HepG2 (cell line): Measurements from ENCODE around the gene ZNF91. TPM values are rescaled to one million over a fixed set of nuclear protein-coding genes. Genes with fewer than 3 reads are reported as not detected.

Source experiments
- ATAC-seq: fragments of 200-7000 bp; cut with Tn5 transposase; 3 replicates; pipeline ENCODE4 v1.9.1; 2020; ENCODE audit warnings: mild to moderate bottlenecking, moderate library complexity
- BruUV-seq: library from RNA; stranded (reverse); fragments of 400-500 nt; replicated peaks from 2 replicates; lab custom pipeline; 2021; lab: Mats Ljungman, UMichigan
- CTCF ChIA-PET: fragments of 300-600 bp; formaldehyde crosslinking; extraction: SDS; loops from one replicate; lab custom pipeline; 2021; ENCODE audit warnings: low total read pairs, inconsistent platforms, low intra/inter-chr PET ratio; lab: Yijun Ruan, JAX
- POLR2A ChIA-PET: fragments of 350-600 bp; sonication (Branson Sonifier 250); formaldehyde crosslinking; loops from one replicate; lab custom pipeline; 2020; ENCODE audit warnings: antibody characterized with exemption, inconsistent platforms; lab: Yijun Ruan, JAX
- DNase-seq: peaks from one replicate; pipeline ENCODE4 v3.0.0-alpha.2; 2015; ENCODE audit warnings: low spot score
- FAIRE-seq: peaks from 3 replicates; lab custom pipeline; 2011; peaks lifted over from hg19 to GRCh38; lab: Jason Lieb, UNC
- H2AFZ ChIP-seq: one replicate; pipeline ENCODE4 v1.6.1; 2011; ENCODE audit warnings: low read length, inconsistent platforms
- H3K27ac ChIP-seq: fragments of 300-600 bp; 3 replicates; pipeline ENCODE4 v1.8.0; 2011; ENCODE audit warnings: mixed run types, mild to moderate bottlenecking, mixed read lengths, low read length, inconsistent platforms; ENCODE audit not compliant: insufficient read depth; ENCODE audit errors: extremely low read length
- H3K27me3 ChIP-seq, 2 experiments: fragments of 200-600 bp in 1 of 2; 2 replicates in 1 of 2; 3 replicates in 1 of 2; pipeline versions ENCODE4 v1.6.0 to v1.8.0; 2011; ENCODE audit warnings: low read length in 2 of 2, mild to moderate bottlenecking in 2 of 2, moderate library complexity in 2 of 2, inconsistent platforms in 1 of 2; ENCODE audit not compliant: insufficient read depth in 2 of 2, control insufficient read depth in 1 of 2
- H3K36me3 ChIP-seq, 2 experiments: fragments of 200-600 bp in 1 of 2; replicated peaks in 1 of 2; 2 replicates in 1 of 2; 3 replicates in 1 of 2; pipeline versions ENCODE4 v1.5.1 to v1.8.0; 2011; ENCODE audit warnings: low read length in 2 of 2, inconsistent platforms in 1 of 2; ENCODE audit not compliant: insufficient read depth in 2 of 2, control insufficient read depth in 1 of 2
- H3K4me1 ChIP-seq: 2 replicates; pipeline ENCODE4 v1.5.1; 2012; ENCODE audit warnings: low read length, inconsistent platforms; ENCODE audit not compliant: insufficient read depth
- H3K4me2 ChIP-seq: 2 replicates; pipeline ENCODE4 v1.6.0; 2011; ENCODE audit warnings: low read depth, low read length, inconsistent platforms
- H3K4me3 ChIP-seq, 3 experiments: fragments of 200-600 bp in 1 of 3; sonication (generic), shearing (Covaris generic) in 1 of 3; replicated peaks in 1 of 3; 2 replicates each; pipeline ENCODE4 v1.5.1; 2011 to 2016; ENCODE audit warnings: low read length in 3 of 3, inconsistent platforms in 2 of 3, low read depth in 2 of 3, mild to moderate bottlenecking in 2 of 3, control low read depth in 1 of 3, mixed read lengths in 1 of 3; ENCODE audit not compliant: insufficient read depth in 1 of 3
- H3K79me2 ChIP-seq: one replicate; pipeline ENCODE4 v1.6.1; 2011; ENCODE audit warnings: low read length, inconsistent platforms; ENCODE audit not compliant: insufficient read depth
- H3K9ac ChIP-seq: 2 replicates; pipeline ENCODE4 v1.6.0; 2011; ENCODE audit warnings: mild to moderate bottlenecking, low read depth, low read length, inconsistent platforms; ENCODE audit not compliant: insufficient read depth
- H3K9me3 ChIP-seq: 2 replicates; pipeline ENCODE4 v1.5.1; 2012; ENCODE audit warnings: mild to moderate bottlenecking, low read length
- H4K20me1 ChIP-seq: 2 replicates; pipeline ENCODE4 v1.6.0; 2011; ENCODE audit warnings: inconsistent platforms, mild to moderate bottlenecking, low read length, moderate library complexity; ENCODE audit not compliant: insufficient read depth
- EED ChIP-seq: sonication (generic); formaldehyde crosslinking; IDR thresholded peaks from 2 replicates; pipeline ENCODE4 v1.5.0; 2020; ENCODE audit warnings: mild to moderate bottlenecking, missing genetic modification reagents
- GATAD2A ChIP-seq: IDR thresholded peaks from 2 replicates; pipeline ENCODE4 v1.6.1; 2016
- MAFF ChIP-seq: IDR thresholded peaks from 2 replicates; pipeline ENCODE4 v1.6.1; 2011; ENCODE audit warnings: low read depth, low read length, improper control_type of control experiment
- PRPF4 ChIP-seq: fragments of 200-400 bp; formaldehyde crosslinking; IDR thresholded peaks from 2 replicates; pipeline ENCODE4 v1.6.1; 2016; ENCODE audit warnings: low read length, low read depth; ENCODE audit not compliant: poor library complexity, severe bottlenecking
- REXO4 ChIP-seq: sonication (generic); formaldehyde crosslinking; IDR thresholded peaks from 2 replicates; pipeline ENCODE4 v1.8.0; 2022; ENCODE audit warnings: missing genetic modification reagents, mild to moderate bottlenecking, borderline replicate concordance
- SATB2 ChIP-seq: sonication (generic); formaldehyde crosslinking; IDR thresholded peaks from 2 replicates; pipeline ENCODE4 v1.5.0; 2020; ENCODE audit warnings: missing genetic modification reagents
- STAG1 ChIP-seq: sonication (generic); formaldehyde crosslinking; IDR thresholded peaks from 2 replicates; pipeline ENCODE4 v1.4.0; 2020; ENCODE audit warnings: missing genetic modification reagents
- ZNF136 ChIP-seq: sonication (generic); formaldehyde crosslinking; IDR thresholded peaks from 2 replicates; pipeline ENCODE4 v1.8.1; 2022; ENCODE audit warnings: low read depth, mild to moderate bottlenecking, moderate library complexity, missing genetic modification reagents
- ZNF207 ChIP-seq: fragments of 450-650 bp; IDR thresholded peaks from 2 replicates; pipeline ENCODE4 v1.6.1; 2016; ENCODE audit warnings: antibody characterized with exemption, borderline replicate concordance
- ZNF367 ChIP-seq: sonication (generic); formaldehyde crosslinking; IDR thresholded peaks from 2 replicates; pipeline ENCODE4 v1.4.0; 2020; ENCODE audit warnings: missing genetic modification reagents, borderline replicate concordance
- ZNF543 ChIP-seq: sonication (generic); formaldehyde crosslinking; IDR thresholded peaks from 2 replicates; pipeline ENCODE4 v1.4.0; 2020; ENCODE audit warnings: mild to moderate bottlenecking, missing genetic modification reagents
- ZNF777 ChIP-seq: sonication (generic); formaldehyde crosslinking; IDR thresholded peaks from 2 replicates; pipeline ENCODE4 v1.4.0; 2020; ENCODE audit warnings: missing genetic modification reagents
- WGBS: methylation state at CpG from one replicate; pipeline ENCODE4 v1.1.6; 2017; ENCODE audit warnings: low lambda C conversion rate; 5-methylcytosine and 5-hydroxymethylcytosine counted together
- in situ Hi-C: cut with HindIII; loops from 2 replicates; pipeline ENCODE4 v1.10.0; 2017; ENCODE audit warnings: low pct_unique_long_range_greater_than_20kb; ENCODE audit not compliant: extremely low pct_ligation_motif_present
- intact Hi-C: fragments of 100-400 bp; cut with micrococcal nuclease; formaldehyde crosslinking; loops from one replicate; pipeline ENCODE4 v1.10.0; 2022; ENCODE audit not compliant: unreplicated experiment
- polyA plus RNA-seq, 8 experiments: library from polyadenylated mRNA; depleted of rRNA in 3 of 8; stranded (reverse) in 7 of 8; unstranded in 1 of 8; fragments of >200 nt; fragmentation: Illumina TruSeq in 4 of 8; extraction: Trizol in 4 of 8; gene quantifications; 2 replicates each; pipeline versions ENCODE4 v1.2.1 to v1.2.3, GENCODE V29; 2011 to 2016; ENCODE audit warnings: low read depth in 4 of 8, missing spikeins in 1 of 8, mixed read lengths in 1 of 8; ENCODE audit not compliant: insufficient read depth in 1 of 8
- total RNA-seq, 5 experiments: library from RNA; depleted of rRNA; stranded (reverse); fragments of >200 nt; fragmentation: Illumina TruSeq; extraction: Trizol; gene quantifications; 2 replicates each; pipeline ENCODE4 v1.2.3, GENCODE V29; 2016; ENCODE audit warnings: low read depth in 1 of 5
- TF ChIP-seq, protein P1 (sequence below): sonication (generic); formaldehyde crosslinking; IDR thresholded peaks from 2 replicates; pipeline ENCODE4 v1.9.0; 2021; ENCODE audit warnings: missing genetic modification reagents, mild to moderate bottlenecking, borderline replicate concordance
- TF ChIP-seq, protein P2 (sequence below): sonication (generic); formaldehyde crosslinking; IDR thresholded peaks from 2 replicates; pipeline ENCODE4 v1.8.0; 2022; ENCODE audit warnings: mild to moderate bottlenecking, missing genetic modification reagents, moderate library complexity
- TF ChIP-seq, protein P3 (sequence below): sonication (generic); formaldehyde crosslinking; conservative IDR thresholded peaks from 2 replicates; pipeline ENCODE4 v1.5.0; 2020; ENCODE audit warnings: missing genetic modification reagents

Gene ZNF91
- total and polyA plus RNA-seq, 2 of the 13 experiments (the other 11 are each of a cell fraction or from before 2014, with no cell fraction given) = 19.4 to 21.5 TPM

DNA sequence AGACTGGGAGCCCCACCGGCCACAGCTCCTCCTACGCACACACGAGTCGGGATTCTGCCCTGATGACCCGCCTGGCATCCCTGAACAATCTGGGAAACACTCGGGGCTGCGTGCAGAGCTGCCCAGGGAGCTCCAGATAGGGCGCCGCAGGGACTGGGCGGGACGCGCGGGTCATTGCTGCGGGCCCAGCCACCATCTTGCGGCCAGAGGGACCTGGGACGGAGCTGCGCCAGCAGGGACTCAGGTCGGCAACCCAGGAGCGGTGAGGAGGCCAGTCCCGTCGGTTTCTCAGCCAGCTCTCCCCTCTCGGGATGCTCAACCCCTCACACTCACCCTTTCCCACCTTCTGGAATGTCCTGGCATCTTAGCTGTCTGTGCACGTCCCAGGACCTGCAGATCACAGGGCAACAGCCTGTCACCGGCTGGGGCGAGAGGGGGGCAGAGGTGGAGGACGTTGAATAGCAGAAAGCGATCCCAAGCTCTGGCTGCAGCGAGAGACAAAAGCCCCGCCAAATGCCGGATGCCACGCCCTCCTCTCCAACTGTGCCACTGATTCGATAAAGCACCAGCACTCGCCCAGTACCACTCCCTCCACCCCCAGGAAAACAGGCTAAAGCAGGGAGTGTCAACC, 20.4 kb upstream of the ZNF91 start (continued):
- no peak for TF ChIP-seq GATAD2A (CRISPR knock-in tag)
- TF ChIP-seq ZNF543 (CRISPR knock-in tag) = no peak
- TF ChIP-seq, protein P1, sequence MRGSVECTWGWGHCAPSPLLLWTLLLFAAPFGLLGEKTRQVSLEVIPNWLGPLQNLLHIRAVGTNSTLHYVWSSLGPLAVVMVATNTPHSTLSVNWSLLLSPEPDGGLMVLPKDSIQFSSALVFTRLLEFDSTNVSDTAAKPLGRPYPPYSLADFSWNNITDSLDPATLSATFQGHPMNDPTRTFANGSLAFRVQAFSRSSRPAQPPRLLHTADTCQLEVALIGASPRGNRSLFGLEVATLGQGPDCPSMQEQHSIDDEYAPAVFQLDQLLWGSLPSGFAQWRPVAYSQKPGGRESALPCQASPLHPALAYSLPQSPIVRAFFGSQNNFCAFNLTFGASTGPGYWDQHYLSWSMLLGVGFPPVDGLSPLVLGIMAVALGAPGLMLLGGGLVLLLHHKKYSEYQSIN (CRISPR knock-in tag) = no peak
- no peak for TF ChIP-seq STAG1 (CRISPR knock-in tag)

DNA sequence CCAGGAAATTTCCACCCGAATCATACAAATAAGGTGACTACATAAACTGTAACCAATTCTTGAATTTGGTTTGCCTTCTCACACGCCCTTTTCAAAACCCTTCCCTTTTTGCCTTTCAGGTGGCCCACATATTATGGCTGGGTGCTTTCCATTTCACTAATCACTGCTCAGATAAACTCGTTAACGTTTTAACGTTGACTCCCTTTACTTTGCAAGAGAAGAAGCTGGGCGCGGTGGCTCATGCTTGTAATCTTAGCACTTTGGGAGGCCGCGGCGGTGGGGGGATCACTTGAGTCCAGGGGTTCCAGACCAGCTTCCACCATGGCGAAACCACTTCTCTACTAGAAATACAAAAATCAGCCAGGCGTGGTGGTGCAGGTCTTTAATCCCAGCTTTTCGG, 19.8 kb upstream of the ZNF91 start:
- BruUV-seq = no TSS peak
- FAIRE-seq (no peak), DNase-seq (no peak), ATAC-seq (no peak)
- ChIA-PET POLR2A (no interaction called here), CTCF (no interaction called here)
- TF ChIP-seq ZNF207 (no peak), MAFF (no peak), REXO4 (CRISPR knock-in tag) (no peak), SATB2 (CRISPR knock-in tag) (no peak), PRPF4 (no peak), ZNF367 (CRISPR knock-in tag) (no peak), EED (no peak), ZNF136 (CRISPR knock-in tag) (no peak), ZNF777 (no peak)
- TF ChIP-seq, protein P2, sequence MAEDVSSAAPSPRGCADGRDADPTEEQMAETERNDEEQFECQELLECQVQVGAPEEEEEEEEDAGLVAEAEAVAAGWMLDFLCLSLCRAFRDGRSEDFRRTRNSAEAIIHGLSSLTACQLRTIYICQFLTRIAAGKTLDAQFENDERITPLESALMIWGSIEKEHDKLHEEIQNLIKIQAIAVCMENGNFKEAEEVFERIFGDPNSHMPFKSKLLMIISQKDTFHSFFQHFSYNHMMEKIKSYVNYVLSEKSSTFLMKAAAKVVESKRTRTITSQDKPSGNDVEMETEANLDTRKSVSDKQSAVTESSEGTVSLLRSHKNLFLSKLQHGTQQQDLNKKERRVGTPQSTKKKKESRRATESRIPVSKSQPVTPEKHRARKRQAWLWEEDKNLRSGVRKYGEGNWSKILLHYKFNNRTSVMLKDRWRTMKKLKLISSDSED (CRISPR knock-in tag) = no peak
- TF ChIP-seq, protein P3, sequence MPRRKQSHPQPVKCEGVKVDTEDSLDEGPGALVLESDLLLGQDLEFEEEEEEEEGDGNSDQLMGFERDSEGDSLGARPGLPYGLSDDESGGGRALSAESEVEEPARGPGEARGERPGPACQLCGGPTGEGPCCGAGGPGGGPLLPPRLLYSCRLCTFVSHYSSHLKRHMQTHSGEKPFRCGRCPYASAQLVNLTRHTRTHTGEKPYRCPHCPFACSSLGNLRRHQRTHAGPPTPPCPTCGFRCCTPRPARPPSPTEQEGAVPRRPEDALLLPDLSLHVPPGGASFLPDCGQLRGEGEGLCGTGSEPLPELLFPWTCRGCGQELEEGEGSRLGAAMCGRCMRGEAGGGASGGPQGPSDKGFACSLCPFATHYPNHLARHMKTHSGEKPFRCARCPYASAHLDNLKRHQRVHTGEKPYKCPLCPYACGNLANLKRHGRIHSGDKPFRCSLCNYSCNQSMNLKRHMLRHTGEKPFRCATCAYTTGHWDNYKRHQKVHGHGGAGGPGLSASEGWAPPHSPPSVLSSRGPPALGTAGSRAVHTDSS (CRISPR knock-in tag) = no peak
- no peak overlapping the region for H3K27ac ChIP-seq
- H3K4me2 ChIP-seq = no peak overlapping the region
- no peak overlapping the region for H3K4me3 ChIP-seq
- H3K79me2 ChIP-seq = no peaks in the 10 kb centered on the region
- H2AFZ ChIP-seq = no peak overlapping the region
- no peaks in the 10 kb centered on the region for H3K36me3 ChIP-seq
- H4K20me1 ChIP-seq = no peaks in the 10 kb centered on the region
- in situ Hi-C loops = no loop called here
- H3K4me1 ChIP-seq = peaks cover 4% of the 10 kb centered on the region
- H3K9me3 ChIP-seq = peaks cover 7% of the 10 kb centered on the region
- H3K27me3 ChIP-seq = no peaks in the 10 kb centered on the region
- H3K9ac ChIP-seq = no peak overlapping the region
- 42% methylated on average over 12 of the region's 13 CpGs for WGBS
- intact Hi-C loops = no loop called here
